Measurements from ENCODE around the gene AKAP3. TPM values are rescaled to one million over a fixed set of nuclear protein-coding genes. Genes with fewer than 3 reads are reported as not detected.

Gene AKAP3
- total RNA-seq, 2 donors from 2014 or later: 0.79 to 7.1 TPM

GRCh38 chr12:4586500-4586899, 62.4 kb downstream of the AKAP3 start:
- no peak overlapping the region for H3K27ac ChIP-seq
- H3K27me3 ChIP-seq: no peaks in the 10 kb centered on the region
- H3K36me3 ChIP-seq: no peaks in the 10 kb centered on the region
- H3K9me3 ChIP-seq: no peaks in the 10 kb centered on the region
- H3K4me1 ChIP-seq: no peaks in the 10 kb centered on the region
- no peak overlapping the region for H3K4me3 ChIP-seq
- DNase-seq (ENCODE audit: low spot score): peak; percentile 18
- no peak for TF ChIP-seq CTCF (IDR thresholded peaks at IDR 0.05)

GRCh38 chr12:4584896-4585295, 64.0 kb downstream of the AKAP3 start:
- Histone ChIP-seq H3K27me3 (no peaks in the 10 kb centered on the region), H3K27ac (no peak overlapping the region), H3K9me3 (no peaks in the 10 kb centered on the region), H3K4me3 (no peak overlapping the region), H3K4me1 (no peaks in the 10 kb centered on the region), H3K36me3 (no peaks in the 10 kb centered on the region)
- DNase-seq (ENCODE audit: low spot score): peak; percentile 32
- no peak for TF ChIP-seq CTCF (IDR thresholded peaks at IDR 0.05)

GRCh38 chr12:4584281-4584680, 64.6 kb downstream of the AKAP3 start:
- DNase-seq (ENCODE audit: low spot score): no peak

GRCh38 chr12:4580281-4580688, 68.6 kb downstream of the AKAP3 start:
- Histone ChIP-seq H3K36me3 (no peaks in the 10 kb centered on the region), H3K27me3 (no peaks in the 10 kb centered on the region), H3K4me1 (no peaks in the 10 kb centered on the region), H3K27ac (no peak overlapping the region), H3K9me3 (no peaks in the 10 kb centered on the region), H3K4me3 (no peak overlapping the region)
- no peak for TF ChIP-seq CTCF (IDR thresholded peaks at IDR 0.05)
- DNase-seq (ENCODE audit: low spot score): no peak

More at GRCh38 chr12:4584281-4584680, 64.6 kb downstream of the AKAP3 start:
- Histone ChIP-seq H3K9me3 (no peaks in the 10 kb centered on the region), H3K36me3 (no peaks in the 10 kb centered on the region), H3K27ac (no peak overlapping the region), H3K4me1 (no peaks in the 10 kb centered on the region), H3K27me3 (no peaks in the 10 kb centered on the region), H3K4me3 (no peak overlapping the region)
- TF ChIP-seq CTCF (IDR thresholded peaks at IDR 0.05): no peak

- Histone ChIP-seq H3K4me3 (no peak overlapping the region), H3K36me3 (no peaks in the 10 kb centered on the region), H3K27me3 (no peaks in the 10 kb centered on the region), H3K27ac (no peak overlapping the region), H3K4me1 (no peaks in the 10 kb centered on the region), H3K9me3 (no peaks in the 10 kb centered on the region)
- no peak for TF ChIP-seq CTCF (IDR thresholded peaks at IDR 0.05)
- no peak for DNase-seq (ENCODE audit: low spot score)
These were observed 69.3 kb downstream of the AKAP3 start for GRCh38 chr12:4579305-4580102.

- H3K27me3 ChIP-seq: no peaks in the 10 kb centered on the region
- no peak for DNase-seq (ENCODE audit: low spot score)
- no peak overlapping the region for H3K27ac ChIP-seq
- no peak for TF ChIP-seq CTCF (IDR thresholded peaks at IDR 0.05)
- no peaks in the 10 kb centered on the region for H3K36me3 ChIP-seq
- H3K9me3 ChIP-seq: no peaks in the 10 kb centered on the region
- H3K4me1 ChIP-seq: no peaks in the 10 kb centered on the region
- no peak overlapping the region for H3K4me3 ChIP-seq
These were observed 76.2 kb downstream of the AKAP3 start for GRCh38 chr12:4572680-4573079.
